GM03348 (cell line): ENCODE results near the gene CNOT4.
"Not testable (repeated sequence)": the region's sequence is repeated elsewhere in the genome, so short reads cannot be mapped to it uniquely, and the experiment has no call there.

Experiments used
- DNase-seq: peaks from one replicate; pipeline ENCODE4 v3.0.0; 2012; ENCODE audit warnings: low spot score

Gene CNOT4

GRCh38 chr7:135454060-135454459, 55.8 kb downstream of the CNOT4 start:
- no peak for DNase-seq

- DNase-seq, result no peak
Observed at GRCh38 chr7:135449436-135449835, 60.5 kb downstream of the CNOT4 start.

GRCh38 chr7:135448753-135449152, 61.1 kb downstream of the CNOT4 start:
- peak; percentile 6 for DNase-seq

GRCh38 chr7:135447748-135448147, 62.2 kb downstream of the CNOT4 start:
- no peak for DNase-seq

GRCh38 chr7:135445690-135446089, 64.2 kb downstream of the CNOT4 start:
- no peak for DNase-seq

- DNase-seq, result not testable (repeated sequence)
Observed at GRCh38 chr7:135445266-135445665, 64.6 kb downstream of the CNOT4 start.

- DNase-seq, result peak; percentile 3
Observed at GRCh38 chr7:135441791-135442190, 68.1 kb downstream of the CNOT4 start.

GRCh38 chr7:135434047-135434446, 75.9 kb downstream of the CNOT4 start:
- DNase-seq, result no peak

- no peak for DNase-seq
Observed at GRCh38 chr7:135430626-135431025, 79.3 kb downstream of the CNOT4 start.

GRCh38 chr7:135428879-135429278, 81.0 kb downstream of the CNOT4 start:
- DNase-seq, result no peak

- DNase-seq, result no peak
Observed at GRCh38 chr7:135428011-135428410, 81.9 kb downstream of the CNOT4 start.

- DNase-seq, result no peak
Observed at GRCh38 chr7:135427166-135427565, 82.7 kb downstream of the CNOT4 start.

GRCh38 chr7:135425036-135425435, 84.9 kb downstream of the CNOT4 start:
- no peak for DNase-seq

- no peak for DNase-seq
Observed at GRCh38 chr7:135420786-135421185, 89.1 kb downstream of the CNOT4 start.

- DNase-seq, result no peak
Observed at GRCh38 chr7:135416431-135416830, 93.5 kb downstream of the CNOT4 start.

- peak; percentile 16 for DNase-seq
Observed at GRCh38 chr7:135414850-135415439, 95.0 kb downstream of the CNOT4 start.

- no peak for DNase-seq
Observed at GRCh38 chr7:135414208-135414607, 95.7 kb downstream of the CNOT4 start.

- DNase-seq, result no peak
Observed at GRCh38 chr7:135411098-135411497, 98.8 kb downstream of the CNOT4 start.

- DNase-seq, result no peak
Observed at GRCh38 chr7:135410543-135410942, 99.4 kb downstream of the CNOT4 start.

- DNase-seq, result no peak
Observed at GRCh38 chr7:135409845-135410542, 99.9 kb downstream of the CNOT4 start.

- DNase-seq, result no peak
Observed at GRCh38 chr7:135407884-135408283, 102.0 kb downstream of the CNOT4 start.

GRCh38 chr7:135406918-135407317, 103.0 kb downstream of the CNOT4 start:
- no peak for DNase-seq

- DNase-seq, result no peak
Observed at GRCh38 chr7:135405969-135406368, 103.9 kb downstream of the CNOT4 start.

GRCh38 chr7:135403302-135403701, 106.6 kb downstream of the CNOT4 start:
- DNase-seq, result no peak
